Measurements from ENCODE around the gene PRKAB1.

DNA sequence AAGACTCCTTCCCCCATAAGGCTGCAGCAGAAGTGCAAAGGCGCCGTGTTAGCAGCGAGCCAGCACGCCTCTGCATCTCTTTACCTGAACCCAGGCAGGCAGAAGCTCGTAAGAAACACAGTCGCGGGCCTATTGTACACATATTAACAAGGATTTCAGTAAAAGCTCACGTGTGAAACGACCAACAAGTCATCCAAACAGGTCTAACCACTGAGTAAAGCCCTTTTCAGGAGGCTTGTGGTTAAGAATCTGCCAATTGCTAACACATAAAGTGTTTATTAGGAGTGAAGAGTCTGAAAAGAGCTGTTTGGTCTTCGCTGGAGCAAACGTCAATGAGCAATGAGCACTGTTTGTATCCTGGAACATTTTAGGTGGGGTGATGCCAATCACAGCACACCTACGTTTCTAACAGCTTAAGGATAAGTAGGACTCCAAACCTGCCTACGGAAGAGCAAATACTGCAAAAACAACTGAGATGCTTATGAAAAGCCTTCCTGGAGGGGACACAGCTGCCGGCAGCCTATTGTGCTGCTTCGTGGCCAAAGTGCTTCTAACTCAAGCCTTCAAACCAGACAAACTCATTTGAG is 43.1 kb downstream of the PRKAB1 start:
- no peak for TF ChIP-seq CTCF (conservative IDR thresholded peaks at IDR 0.05; ENCODE audit: low read depth, low read length)
- no peak for TF ChIP-seq EZH2 (IDR thresholded peaks at IDR 0.05; ENCODE audit: borderline replicate concordance, low read depth, low read length, poor library complexity, severe bottlenecking)
